ENCODE measurements around the gene FOXP1.

- no peak for TF ChIP-seq CTCF (conservative IDR thresholded peaks at IDR 0.05 in 1 of 2, IDR thresholded peaks at IDR 0.05 in 1 of 2; ENCODE audit: extremely low read depth in 1 of 2, insufficient read depth in 1 of 2, low read depth in 1 of 2, low read length in 2 of 2)
- no peak for TF ChIP-seq EZH2 (IDR thresholded peaks at IDR 0.05; ENCODE audit: borderline replicate concordance, low read length)
These were observed 40.8 kb downstream of the FOXP1 start for GRCh38 chr3:71542521-71543370.

All from mammary epithelial cell (primary cell).